Mesenchymal stem cell (in vitro differentiated cells and primary cell): ENCODE data around the gene KLHDC8B.

Experiments used
- DNase-seq: peaks from one replicate; pipeline ENCODE4 v3.0.0-alpha.2; 2013
- H2AFZ ChIP-seq: one replicate; pipeline ENCODE4 v1.6.1; 2013; ENCODE audit warnings: low read depth, mild to moderate bottlenecking, control low read depth, inconsistent platforms, low read length, moderate library complexity
- H2AK5ac ChIP-seq: 2 replicates; pipeline ENCODE4 v1.6.1; 2013; ENCODE audit warnings: low read length, moderate library complexity, mild to moderate bottlenecking, inconsistent platforms; ENCODE audit not compliant: severe bottlenecking
- H2BK120ac ChIP-seq: one replicate; pipeline ENCODE4 v1.6.1; 2013; ENCODE audit warnings: low read depth, mild to moderate bottlenecking, inconsistent platforms, low read length, moderate library complexity
- H2BK12ac ChIP-seq, 2 experiments: one replicate each; pipeline ENCODE4 v1.6.1; 2013; ENCODE audit warnings: inconsistent platforms in 2 of 2, low read length in 2 of 2, mild to moderate bottlenecking in 2 of 2, moderate library complexity in 2 of 2, control low read depth in 1 of 2
- H2BK15ac ChIP-seq: one replicate; pipeline ENCODE4 v1.6.1; 2013; ENCODE audit warnings: mild to moderate bottlenecking, low read depth, inconsistent platforms; ENCODE audit not compliant: poor library complexity, severe bottlenecking
- H2BK5ac ChIP-seq: 2 replicates; pipeline ENCODE4 v1.6.1; 2013; ENCODE audit warnings: low read depth, mild to moderate bottlenecking, low read length, control low read depth, inconsistent platforms; ENCODE audit not compliant: poor library complexity, severe bottlenecking
- H3K14ac ChIP-seq, 2 experiments: one replicate each; pipeline ENCODE4 v1.6.1; 2013; ENCODE audit warnings: inconsistent platforms in 2 of 2, low read length in 2 of 2, control low read depth in 1 of 2, mild to moderate bottlenecking in 1 of 2, moderate library complexity in 1 of 2
- H3K18ac ChIP-seq, 2 experiments: one replicate each; pipeline ENCODE4 v1.6.1; 2013; ENCODE audit warnings: inconsistent platforms in 2 of 2, low read length in 2 of 2, control low read depth in 1 of 2, low read depth in 1 of 2, mild to moderate bottlenecking in 1 of 2
- H3K23ac ChIP-seq, 2 experiments: one replicate each; pipeline ENCODE4 v1.6.1; 2013; ENCODE audit warnings: inconsistent platforms in 2 of 2, low read length in 2 of 2, mild to moderate bottlenecking in 2 of 2, moderate library complexity in 2 of 2, control low read depth in 1 of 2
- H3K27ac ChIP-seq: 2 replicates; pipeline ENCODE4 v1.5.1; 2013; ENCODE audit warnings: mild to moderate bottlenecking, moderate library complexity, low read length, control low read depth, inconsistent platforms; ENCODE audit not compliant: poor library complexity, severe bottlenecking
- H3K27me3 ChIP-seq, 2 experiments: 2 replicates each; pipeline versions ENCODE4 v1.6.1 to v1.7.0; 2013; ENCODE audit warnings: low read length in 2 of 2, mild to moderate bottlenecking in 2 of 2, moderate library complexity in 2 of 2, control low read depth in 1 of 2, inconsistent platforms in 1 of 2; ENCODE audit not compliant: control insufficient read depth in 1 of 2, insufficient read depth in 1 of 2
- H3K36me3 ChIP-seq, 2 experiments: 2 replicates each; pipeline versions ENCODE4 v1.6.1 to v1.7.0; 2013; ENCODE audit warnings: low read length in 2 of 2, control low read depth in 1 of 2, inconsistent platforms in 1 of 2, low read depth in 1 of 2, mild to moderate bottlenecking in 1 of 2; ENCODE audit not compliant: insufficient read depth in 2 of 2, control insufficient read depth in 1 of 2
- H3K4ac ChIP-seq, 2 experiments: one replicate each; pipeline ENCODE4 v1.6.1; 2013; ENCODE audit warnings: inconsistent platforms in 2 of 2, low read length in 2 of 2, mild to moderate bottlenecking in 2 of 2, moderate library complexity in 2 of 2, control low read depth in 1 of 2, low read depth in 1 of 2
- H3K4me1 ChIP-seq: 2 replicates; pipeline ENCODE4 v1.6.1; 2013; ENCODE audit warnings: low read depth, low read length, control low read depth; ENCODE audit not compliant: control insufficient read depth, insufficient read depth
- H3K4me2 ChIP-seq: 2 replicates; pipeline ENCODE4 v1.6.1; 2013; ENCODE audit warnings: low read length, mild to moderate bottlenecking, inconsistent platforms; ENCODE audit not compliant: poor library complexity, severe bottlenecking
- H3K4me3 ChIP-seq, 2 experiments: 2 replicates each; pipeline versions ENCODE4 v1.5.1 to v1.7.0; 2013; ENCODE audit warnings: low read length in 2 of 2, mild to moderate bottlenecking in 2 of 2, control low read depth in 1 of 2, low read depth in 1 of 2; ENCODE audit not compliant: insufficient read depth in 1 of 2
- H3K79me1 ChIP-seq: replicated peaks from 2 replicates; pipeline ENCODE4 v1.6.1; 2013; ENCODE audit warnings: mild to moderate bottlenecking, control low read depth, low read length, inconsistent platforms; ENCODE audit not compliant: poor library complexity, severe bottlenecking
- H3K9ac ChIP-seq: 2 replicates; pipeline ENCODE4 v1.7.0; 2013; ENCODE audit warnings: mild to moderate bottlenecking, low read length, moderate library complexity
- H3K9me3 ChIP-seq: 2 replicates; pipeline ENCODE4 v1.7.0; 2013; ENCODE audit warnings: mild to moderate bottlenecking, low read length; ENCODE audit not compliant: control insufficient read depth
- H4K8ac ChIP-seq: one replicate; pipeline ENCODE4 v1.6.1; 2013; ENCODE audit warnings: inconsistent platforms, mild to moderate bottlenecking, low read length, moderate library complexity
- H4K91ac ChIP-seq: one replicate; pipeline ENCODE4 v1.6.1; 2013; ENCODE audit warnings: mild to moderate bottlenecking, low read length, inconsistent platforms
- WGBS: methylation state at CpG from one replicate; pipeline ENCODE4 v1.1.7; 2013; ENCODE audit warnings: mixed read lengths; 5-methylcytosine and 5-hydroxymethylcytosine counted together

Gene KLHDC8B

DNA sequence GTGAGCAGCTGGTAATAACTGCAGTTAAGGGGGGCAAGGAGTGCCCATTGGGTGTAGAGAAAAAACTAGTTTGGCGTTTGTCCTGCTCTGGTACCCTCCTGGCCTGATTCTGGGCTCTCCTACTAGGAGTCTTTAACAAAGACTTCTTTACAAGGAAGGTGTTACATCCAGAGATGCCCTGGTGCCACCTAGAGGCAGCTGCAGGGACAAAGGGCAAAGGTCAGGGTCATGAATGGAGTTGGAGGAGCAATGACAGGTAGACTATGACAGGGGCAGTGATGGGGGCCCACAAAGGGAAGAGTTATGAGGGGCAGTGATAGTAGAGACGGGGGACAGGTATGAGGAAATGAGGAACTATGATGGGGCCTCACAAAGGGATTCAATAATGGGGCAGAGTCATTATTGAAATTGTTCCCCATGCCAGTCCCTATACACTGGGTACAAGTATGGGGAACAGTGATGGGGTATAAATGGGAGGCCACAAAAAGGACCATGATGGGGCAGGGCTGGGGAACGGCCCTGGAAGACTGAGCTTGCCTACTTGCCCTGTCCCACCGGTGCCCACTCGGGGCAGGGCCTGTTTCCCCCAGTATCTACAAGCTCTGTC lies 13.2 kb upstream of the KLHDC8B start:
- Histone ChIP-seq H3K79me1 (peaks cover 21% of the 10 kb centered on the region), H3K9ac (no peak overlapping the region), H3K27ac (no peak overlapping the region), H4K91ac (no peak overlapping the region), H2AK5ac (peak overlapping the region; percentile 18), H3K9me3 (no peaks in the 10 kb centered on the region), H3K14ac (no peak overlapping the region), H3K27me3 (no peaks in the 10 kb centered on the region), H3K36me3 (peaks cover 20 to 22% of the 10 kb centered on the region in 2 experiments), H3K18ac (no peak overlapping the region), H2BK120ac (no peak overlapping the region), H3K4ac (no peak overlapping the region), H4K8ac (no peak overlapping the region), H3K4me1 (peaks cover 10% of the 10 kb centered on the region), H3K4me2 (no peak overlapping the region), H3K23ac (no peak overlapping the region), H3K4me3 (no peak overlapping the region), H2BK5ac (no peak overlapping the region), H2AFZ (no peak overlapping the region), H2BK15ac (no peak overlapping the region), H2BK12ac (no peak overlapping the region)
- 41% methylated on average over 3 of the region's 5 CpGs for WGBS
- DNase-seq = no peak

DNA sequence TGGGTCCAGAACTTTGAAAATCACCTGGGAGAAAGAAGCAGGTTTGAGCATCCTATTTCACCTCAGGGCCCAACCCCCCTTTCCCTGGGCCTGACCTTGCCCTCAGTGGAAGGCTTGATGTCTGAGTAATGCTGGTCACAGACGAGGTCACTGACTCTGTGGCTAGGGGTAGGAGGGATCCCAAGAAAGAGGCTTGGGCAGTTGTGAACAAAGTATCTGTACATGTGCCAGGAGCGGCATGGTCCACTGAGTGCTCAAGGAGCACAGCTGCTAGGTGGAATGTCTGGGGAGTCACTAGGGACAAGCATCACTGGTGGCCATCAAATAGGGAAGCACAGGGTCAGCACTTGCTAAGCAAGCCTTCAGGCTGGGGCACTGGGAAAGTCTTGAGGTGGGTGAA lies 12.6 kb upstream of the KLHDC8B start:
- Histone ChIP-seq H3K9me3 (no peaks in the 10 kb centered on the region), H2BK15ac (no peak overlapping the region), H3K4ac (no peak overlapping the region)

DNA sequence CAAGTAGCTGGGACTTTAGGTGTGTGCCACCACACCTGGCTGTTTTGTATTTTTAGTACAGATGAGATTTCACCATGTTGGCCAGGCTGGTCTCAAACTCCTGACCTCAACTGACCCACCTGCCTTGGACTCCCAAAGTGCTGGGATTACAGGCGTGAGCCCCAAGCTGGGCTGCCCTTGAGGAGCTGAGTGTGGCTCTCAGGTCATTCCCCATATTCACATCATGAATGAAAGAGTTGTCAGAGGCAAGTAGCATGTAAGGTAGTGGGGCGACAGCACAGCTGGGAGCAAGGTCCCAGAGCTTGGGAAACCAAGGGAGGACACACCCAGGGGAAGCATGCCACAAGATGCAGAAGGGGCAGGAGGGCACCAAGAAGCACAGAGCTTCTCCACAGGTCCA lies 10.2 kb upstream of the KLHDC8B start:
- Histone ChIP-seq H3K36me3 (peaks cover 31 to 33% of the 10 kb centered on the region in 2 experiments), H2AK5ac (no peak overlapping the region), H4K8ac (no peak overlapping the region), H3K14ac (no peak overlapping the region), H3K4me3 (no peak overlapping the region), H2AFZ (no peak overlapping the region), H2BK5ac (no peak overlapping the region), H3K27me3 (no peaks in the 10 kb centered on the region), H3K23ac (no peak overlapping the region), H3K79me1 (peaks cover 30% of the 10 kb centered on the region), H3K9me3 (no peaks in the 10 kb centered on the region), H2BK12ac (no peak overlapping the region), H4K91ac (no peak overlapping the region), H3K27ac (no peak overlapping the region), H3K9ac (no peak overlapping the region), H2BK120ac (no peak overlapping the region), H3K4me2 (no peak overlapping the region), H3K4me1 (peaks cover 20% of the 10 kb centered on the region), H3K18ac (no peak overlapping the region), H3K4ac (no peak overlapping the region), H2BK15ac (no peak overlapping the region)
- WGBS = 100% methylated on average over 2 of the region's 2 CpGs
- DNase-seq = no peak

More for the DNA sequence above, 12.6 kb upstream of the KLHDC8B start:
- Histone ChIP-seq H3K9ac (no peak overlapping the region), H3K4me2 (no peak overlapping the region), H2BK12ac (no peak overlapping the region), H2AFZ (no peak overlapping the region), H4K8ac (no peak overlapping the region), H3K27ac (no peak overlapping the region), H2BK120ac (no peak overlapping the region), H2BK5ac (no peak overlapping the region), H4K91ac (no peak overlapping the region), H3K27me3 (no peaks in the 10 kb centered on the region), H2AK5ac (no peak overlapping the region), H3K36me3 (peaks cover 26 to 28% of the 10 kb centered on the region in 2 experiments), H3K79me1 (peaks cover 27% of the 10 kb centered on the region), H3K4me3 (no peak overlapping the region), H3K4me1 (peaks cover 11% of the 10 kb centered on the region), H3K18ac (no peak overlapping the region), H3K23ac (no peak overlapping the region), H3K14ac (no peak overlapping the region)
- 66% methylated on average over 2 of the region's 2 CpGs for WGBS
- no peak for DNase-seq

DNA sequence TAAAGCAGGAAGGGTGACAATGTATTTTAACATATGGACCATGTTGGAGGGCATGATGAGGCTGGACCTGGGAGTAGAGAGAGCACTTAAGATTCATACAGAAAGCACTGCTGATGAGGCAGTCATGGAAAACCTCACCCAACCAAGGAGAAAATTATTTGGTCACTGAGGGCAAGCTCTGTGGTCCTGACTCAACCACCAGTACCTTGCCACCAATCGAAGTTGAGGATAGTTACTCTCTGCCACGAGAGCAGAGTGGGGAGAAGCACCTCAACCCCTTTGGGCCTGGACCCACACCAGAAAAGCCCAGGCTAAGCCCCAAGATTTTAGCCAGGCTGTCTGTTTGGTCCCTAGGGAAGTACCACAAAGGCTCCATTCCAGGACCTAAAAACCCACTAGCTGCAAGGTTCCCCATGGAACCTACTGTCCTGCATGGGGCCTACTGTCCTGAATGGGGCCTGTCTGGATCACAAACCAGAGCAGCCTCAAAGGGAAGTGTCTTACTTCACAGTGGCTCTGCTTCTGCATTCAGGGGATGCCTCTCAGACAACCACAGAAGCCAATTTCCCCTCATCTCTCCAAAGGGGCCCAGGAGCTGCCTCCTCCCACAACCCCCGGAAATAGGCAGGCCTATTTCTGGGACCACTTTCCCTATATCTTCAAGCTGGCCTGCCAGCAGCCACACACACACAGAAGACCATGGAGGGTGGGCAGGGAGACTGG lies 9.4 kb upstream of the KLHDC8B start:
- no peak overlapping the region for H2BK120ac ChIP-seq
- H2BK5ac ChIP-seq = no peak overlapping the region
- no peak overlapping the region for H3K27ac ChIP-seq
- H3K36me3 ChIP-seq = peaks cover 31 to 33% of the 10 kb centered on the region in 2 experiments
- H3K14ac ChIP-seq = no peak overlapping the region
- DNase-seq = no peak
- H2BK15ac ChIP-seq = no peak overlapping the region
- H3K4me3 ChIP-seq = no peak overlapping the region
- no peak overlapping the region for H4K8ac ChIP-seq
- no peak overlapping the region for H4K91ac ChIP-seq
- H3K23ac ChIP-seq = no peak overlapping the region
- H3K27me3 ChIP-seq = no peaks in the 10 kb centered on the region
- H3K4ac ChIP-seq = no peak overlapping the region
- no peak overlapping the region for H2AFZ ChIP-seq
- H2BK12ac ChIP-seq = no peak overlapping the region
- no peaks in the 10 kb centered on the region for H3K9me3 ChIP-seq
- H3K4me1 ChIP-seq = peaks cover 26% of the 10 kb centered on the region
- H3K79me1 ChIP-seq = peaks cover 30% of the 10 kb centered on the region
- H3K18ac ChIP-seq = no peak overlapping the region
- no peak overlapping the region for H2AK5ac ChIP-seq
- H3K4me2 ChIP-seq = no peak overlapping the region
- 93% methylated on average over 2 of the region's 3 CpGs for WGBS
- no peak overlapping the region for H3K9ac ChIP-seq
